Endothelial cell of umbilical vein (primary cell): ENCODE data around the gene ANKRD16. TPM values are rescaled to one million over a fixed set of nuclear protein-coding genes. Genes with fewer than 3 reads are reported as not detected.

Experiments used
- BruUV-seq: library from RNA; stranded (reverse); fragments of 400-500 nt; replicated peaks from 2 replicates; lab custom pipeline; 2021; lab: Mats Ljungman, UMichigan
- CTCF ChIA-PET: fragments of 300-600, 350-600 bp; sonication (Branson Sonifier 250); formaldehyde crosslinking; loops from one replicate; lab custom pipeline; 2021; ENCODE audit warnings: antibody characterized with exemption, inconsistent platforms; lab: Charles Lee
- POLR2A ChIA-PET: fragments of 300-600, 350-600 bp; sonication (Branson Sonifier 250); formaldehyde crosslinking; loops from one replicate; lab custom pipeline; 2021; ENCODE audit warnings: antibody characterized with exemption, inconsistent platforms; lab: Charles Lee
- DNase-seq: peaks from one replicate; pipeline ENCODE4 v3.0.0-alpha.2; 2011; ENCODE audit warnings: low read depth, low spot score
- FAIRE-seq: peaks from 2 replicates; lab custom pipeline; 2011; peaks lifted over from hg19 to GRCh38; lab: Jason Lieb, UNC
- H2AFZ ChIP-seq: 2 replicates; pipeline ENCODE4 v1.6.0; 2012; ENCODE audit warnings: low read depth, low read length, control low read depth, inconsistent platforms
- H3K27ac ChIP-seq: 2 replicates; pipeline ENCODE4 v1.5.1; 2011; ENCODE audit warnings: low read depth, mild to moderate bottlenecking, control low read depth, low read length, moderate library complexity; ENCODE audit not compliant: insufficient read depth
- H3K27me3 ChIP-seq, 2 experiments: 2 replicates each; pipeline versions ENCODE4 v1.6.0 to v1.6.1; 2011; ENCODE audit warnings: low read length in 2 of 2, mixed read lengths in 1 of 2; ENCODE audit not compliant: control insufficient read depth in 2 of 2, insufficient read depth in 2 of 2
- H3K36me3 ChIP-seq, 2 experiments: 2 replicates in 1 of 2; 3 replicates in 1 of 2; pipeline ENCODE4 v1.5.1; 2011; ENCODE audit warnings: low read length in 2 of 2, mild to moderate bottlenecking in 1 of 2, moderate library complexity in 1 of 2; ENCODE audit not compliant: control insufficient read depth in 2 of 2, insufficient read depth in 2 of 2; ENCODE audit errors: extremely low read depth in 1 of 2
- H3K4me1 ChIP-seq: 3 replicates; pipeline ENCODE4 v1.5.1; 2011; ENCODE audit warnings: mild to moderate bottlenecking, low read length; ENCODE audit not compliant: control insufficient read depth, insufficient read depth; ENCODE audit errors: extremely low read depth
- H3K4me2 ChIP-seq: 2 replicates; pipeline ENCODE4 v1.6.1; 2011; ENCODE audit warnings: low read length, control low read depth, mixed read lengths; ENCODE audit not compliant: insufficient read depth
- H3K4me3 ChIP-seq, 3 experiments: fragments of 200-600 bp in 1 of 3; sonication (generic), shearing (Covaris generic) in 1 of 3; replicated peaks in 1 of 3; 2 replicates each; pipeline ENCODE4 v1.5.1; 2011 to 2016; ENCODE audit warnings: control low read depth in 3 of 3, low read length in 3 of 3, mild to moderate bottlenecking in 2 of 3, inconsistent platforms in 1 of 3, low read depth in 1 of 3, moderate library complexity in 1 of 3; ENCODE audit not compliant: insufficient read depth in 1 of 3
- H3K79me2 ChIP-seq: 2 replicates; pipeline ENCODE4 v1.6.0; 2012; ENCODE audit warnings: low read length, inconsistent platforms; ENCODE audit not compliant: control insufficient read depth, insufficient read depth
- H3K9ac ChIP-seq: replicated peaks from 2 replicates; pipeline ENCODE3; 2011; ENCODE audit warnings: low read length, control low read depth; ENCODE audit not compliant: insufficient read depth; ENCODE audit errors: extremely low read depth
- H3K9me1 ChIP-seq: replicated peaks from 3 replicates; pipeline ENCODE4 v1.6.0; 2011; ENCODE audit warnings: mild to moderate bottlenecking, low read length; ENCODE audit not compliant: control insufficient read depth, insufficient read depth; ENCODE audit errors: extremely low read depth
- H3K9me3 ChIP-seq: replicated peaks from 2 replicates; pipeline ENCODE4 v1.5.1; 2012; ENCODE audit warnings: low read length, inconsistent platforms; ENCODE audit not compliant: control insufficient read depth, insufficient read depth
- H4K20me1 ChIP-seq: replicated peaks from 2 replicates; pipeline ENCODE3; 2011; ENCODE audit warnings: mild to moderate bottlenecking, low read length; ENCODE audit not compliant: control insufficient read depth, insufficient read depth; ENCODE audit errors: extremely low read depth
- EZH2 ChIP-seq: IDR thresholded peaks from 2 replicates; pipeline ENCODE4 v1.6.1; 2012; ENCODE audit warnings: borderline replicate concordance, low read depth, mild to moderate bottlenecking, moderate library complexity, low read length, inconsistent platforms; ENCODE audit not compliant: severe bottlenecking
- FOS ChIP-seq: IDR thresholded peaks from 2 replicates; pipeline ENCODE4 v1.6.1; 2011; ENCODE audit warnings: mild to moderate bottlenecking, low read length, moderate library complexity, borderline replicate concordance; ENCODE audit not compliant: insufficient read depth
- GATA2 ChIP-seq: IDR thresholded peaks from 2 replicates; pipeline ENCODE4 v1.7.0; 2011; ENCODE audit warnings: low read depth, mild to moderate bottlenecking, moderate library complexity, mixed read lengths, low read length; ENCODE audit not compliant: insufficient read length, insufficient read depth
- JUN ChIP-seq: IDR thresholded peaks from 2 replicates; pipeline ENCODE4 v1.6.1; 2011; ENCODE audit warnings: borderline replicate concordance, low read depth; ENCODE audit not compliant: insufficient read length, insufficient read depth
- MYC ChIP-seq: IDR thresholded peaks from one replicate; pipeline ENCODE4 v1.6.1; 2011; ENCODE audit warnings: mild to moderate bottlenecking, low read depth, low read length
- POLR2A ChIP-seq: IDR thresholded peaks from 2 replicates; pipeline ENCODE4 v1.6.1; 2012; ENCODE audit warnings: low read depth, mild to moderate bottlenecking, control low read depth, low read length
- POLR2AphosphoS5 ChIP-seq: IDR thresholded peaks from 2 replicates; pipeline ENCODE4 v1.6.1; 2012; ENCODE audit warnings: low read depth, mild to moderate bottlenecking, control low read depth, low read length, moderate library complexity; ENCODE audit not compliant: insufficient read depth
- dilution Hi-C: fragments of 300-500 bp; cut with MboI; formaldehyde crosslinking; loops from one replicate; pipeline ENCODE4 v1.15.0; 2019; ENCODE audit warnings: low sequenced_read_pairs; ENCODE audit not compliant: extremely low pct_ligation_motif_present
- intact Hi-C: fragments of 100-400 bp; cut with micrococcal nuclease; formaldehyde crosslinking; loops from one replicate; pipeline ENCODE4 v1.10.0; 2022
- polyA plus RNA-seq, 4 experiments: library from polyadenylated mRNA; depleted of rRNA in 3 of 4; stranded (reverse) in 3 of 4; unstranded in 1 of 4; fragments of >200 nt; gene quantifications; 2 replicates each; pipeline versions ENCODE4 v1.2.1 to v1.2.3, GENCODE V29; 2011 to 2012; ENCODE audit warnings: missing spikeins in 1 of 4
- total RNA-seq: library from RNA; stranded (reverse); gene quantifications from 2 replicates; pipeline ENCODE4 v1.2.3, GENCODE V29; 2021
- TF ChIP-seq, protein P1 (sequence below), 2 donors: IDR thresholded peaks; 1 replicate in 1 of 2; 2 replicates in 1 of 2; pipeline ENCODE4 v1.5.1; 2011; ENCODE audit warnings: low read length in 2 of 2, mild to moderate bottlenecking in 2 of 2, moderate library complexity in 2 of 2, control low read depth in 1 of 2, inconsistent platforms in 1 of 2, low read depth in 1 of 2; ENCODE audit not compliant: insufficient read depth in 1 of 2; ENCODE audit errors: extremely low read depth in 1 of 2
- TF ChIP-seq, protein P2 (sequence below): IDR thresholded peaks from 2 replicates; pipeline ENCODE4 v1.6.1; 2011; ENCODE audit not compliant: insufficient read depth, insufficient read length

ANKRD16 gene
- total and polyA plus RNA-seq, 2 donors (not counting 3 experiments of a cell fraction or from before 2014, with no cell fraction given): 6.9 to 8.0 TPM

DNA sequence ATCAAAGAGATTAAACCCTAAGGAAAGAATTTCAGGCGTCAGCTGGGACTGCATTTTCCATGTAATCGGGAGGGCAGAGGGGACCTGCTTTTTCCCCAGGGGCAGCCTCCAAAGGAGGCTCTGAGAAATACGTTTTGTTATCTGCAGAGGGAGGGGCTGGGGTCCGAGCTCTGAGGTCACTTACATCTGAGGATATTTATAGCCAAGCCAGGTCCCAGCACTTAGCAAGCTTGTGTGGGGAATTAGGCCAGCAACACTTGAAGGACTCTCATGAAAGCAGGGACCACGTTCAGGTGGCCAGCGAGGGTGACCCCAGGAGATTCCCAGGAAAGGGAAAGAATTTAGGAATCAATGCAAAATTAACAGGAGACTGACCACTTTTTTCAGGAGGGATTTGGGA, 55.9 kb downstream of the ANKRD16 start:
- POLR2A ChIA-PET: no interaction called here
- Histone ChIP-seq H3K27ac (no peak overlapping the region), H3K79me2 (no peaks in the 10 kb centered on the region), H2AFZ (no peak overlapping the region), H4K20me1 (no peaks in the 10 kb centered on the region), H3K4me3 (no peak overlapping the region), H3K9me1 (no peaks in the 10 kb centered on the region), H3K27me3 (no peaks in the 10 kb centered on the region), H3K4me1 (no peaks in the 10 kb centered on the region), H3K9ac (no peak overlapping the region), H3K9me3 (no peaks in the 10 kb centered on the region), H3K36me3 (no peaks in the 10 kb centered on the region), H3K4me2 (no peak overlapping the region)
- CTCF ChIA-PET: no interaction called here
- DNase-seq (no peak), FAIRE-seq (no peak)
- dilution Hi-C loops (no loop called here), intact Hi-C loops (no loop called here)
- BruUV-seq: no TSS peak
- TF ChIP-seq POLR2A (no peak), MYC (no peak), FOS (no peak), EZH2 (no peak), GATA2 (no peak), JUN (no peak), POLR2AphosphoS5 (no peak)
- TF ChIP-seq, protein P1, sequence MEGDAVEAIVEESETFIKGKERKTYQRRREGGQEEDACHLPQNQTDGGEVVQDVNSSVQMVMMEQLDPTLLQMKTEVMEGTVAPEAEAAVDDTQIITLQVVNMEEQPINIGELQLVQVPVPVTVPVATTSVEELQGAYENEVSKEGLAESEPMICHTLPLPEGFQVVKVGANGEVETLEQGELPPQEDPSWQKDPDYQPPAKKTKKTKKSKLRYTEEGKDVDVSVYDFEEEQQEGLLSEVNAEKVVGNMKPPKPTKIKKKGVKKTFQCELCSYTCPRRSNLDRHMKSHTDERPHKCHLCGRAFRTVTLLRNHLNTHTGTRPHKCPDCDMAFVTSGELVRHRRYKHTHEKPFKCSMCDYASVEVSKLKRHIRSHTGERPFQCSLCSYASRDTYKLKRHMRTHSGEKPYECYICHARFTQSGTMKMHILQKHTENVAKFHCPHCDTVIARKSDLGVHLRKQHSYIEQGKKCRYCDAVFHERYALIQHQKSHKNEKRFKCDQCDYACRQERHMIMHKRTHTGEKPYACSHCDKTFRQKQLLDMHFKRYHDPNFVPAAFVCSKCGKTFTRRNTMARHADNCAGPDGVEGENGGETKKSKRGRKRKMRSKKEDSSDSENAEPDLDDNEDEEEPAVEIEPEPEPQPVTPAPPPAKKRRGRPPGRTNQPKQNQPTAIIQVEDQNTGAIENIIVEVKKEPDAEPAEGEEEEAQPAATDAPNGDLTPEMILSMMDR (IDR thresholded peaks at IDR 0.05; ENCODE audit: extremely low read depth in 1 of 2, insufficient read depth in 1 of 2, low read depth in 1 of 2, low read length in 2 of 2): no peak
- TF ChIP-seq, protein P2, sequence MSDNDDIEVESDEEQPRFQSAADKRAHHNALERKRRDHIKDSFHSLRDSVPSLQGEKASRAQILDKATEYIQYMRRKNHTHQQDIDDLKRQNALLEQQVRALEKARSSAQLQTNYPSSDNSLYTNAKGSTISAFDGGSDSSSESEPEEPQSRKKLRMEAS: no peak
